GM19035 (cell line): ENCODE measurements around the gene SRL.
"Not testable (repeated sequence)": the region's sequence is repeated elsewhere in the genome, so short reads cannot be mapped to it uniquely, and the experiment has no call there.

Source experiments
- ATAC-seq: cut with Tn5 transposase; IDR thresholded peaks from one replicate; pipeline ENCODE4 v1.9.1; 2021; ENCODE audit not compliant: unreplicated experiment

Gene SRL

GRCh38 chr16:4172070-4172469 lies 69.8 kb downstream of the SRL start:
- no peak for ATAC-seq

GRCh38 chr16:4169415-4169814 lies 72.5 kb downstream of the SRL start:
- no peak for ATAC-seq

- no peak for ATAC-seq
These were observed 75.1 kb downstream of the SRL start for GRCh38 chr16:4166821-4167220.

- ATAC-seq: no peak
These were observed 81.0 kb downstream of the SRL start for GRCh38 chr16:4160658-4161430.

GRCh38 chr16:4159726-4160125 lies 82.2 kb downstream of the SRL start:
- ATAC-seq: no peak

GRCh38 chr16:4158143-4159093 lies 83.5 kb downstream of the SRL start:
- no peak for ATAC-seq

- no peak for ATAC-seq
These were observed 84.5 kb downstream of the SRL start for GRCh38 chr16:4157376-4157825.

GRCh38 chr16:4156503-4156902 lies 85.4 kb downstream of the SRL start:
- not testable (repeated sequence) for ATAC-seq

GRCh38 chr16:4153364-4153763 lies 88.5 kb downstream of the SRL start:
- ATAC-seq: not testable (repeated sequence)

GRCh38 chr16:4152267-4152666 lies 89.6 kb downstream of the SRL start:
- ATAC-seq: no peak

GRCh38 chr16:4147236-4147635 lies 94.6 kb downstream of the SRL start:
- no peak for ATAC-seq

- ATAC-seq: no peak
These were observed 99.6 kb downstream of the SRL start for GRCh38 chr16:4142268-4142667.

- no peak for ATAC-seq
These were observed 100.3 kb downstream of the SRL start for GRCh38 chr16:4141604-4142003.

- no peak for ATAC-seq
These were observed 101.2 kb downstream of the SRL start for GRCh38 chr16:4140652-4141051.

GRCh38 chr16:4139968-4140367 lies 101.9 kb downstream of the SRL start:
- no peak for ATAC-seq
